H1 (cell line): ENCODE results near the gene NT5M. TPM values are rescaled to one million over a fixed set of nuclear protein-coding genes. Genes with fewer than 3 reads are reported as not detected.

Experiments used
- CTCF ChIA-PET: fragments of 300-600 bp; sonication (Branson Sonifier 250); formaldehyde crosslinking; loops from one replicate; lab custom pipeline; 2021; ENCODE audit not compliant: partially characterized antibody; lab: Charles Lee
- POLR2A ChIA-PET: fragments of 300-600 bp; sonication (Branson Sonifier 250); formaldehyde crosslinking; loops from one replicate; lab custom pipeline; 2021; ENCODE audit warnings: inconsistent platforms; ENCODE audit not compliant: partially characterized antibody; lab: Charles Lee
- DNase-seq, 2 experiments: peaks; one replicate each; pipeline versions ENCODE4 v3.0.0 to v3.0.0-alpha.2; 2010 to 2022; ENCODE audit warnings: low spot score in 2 of 2, low read depth in 1 of 2, mixed read lengths in 1 of 2
- FAIRE-seq: peaks from 2 replicates; lab custom pipeline; 2011; peaks lifted over from hg19 to GRCh38; lab: Jason Lieb, UNC
- H2AFZ ChIP-seq: 2 replicates; pipeline ENCODE4 v1.8.1; 2012; ENCODE audit warnings: low read length, inconsistent platforms
- H2AK5ac ChIP-seq: 2 replicates; pipeline ENCODE4 v1.6.1; 2013; ENCODE audit warnings: low read depth, low read length
- H2BK120ac ChIP-seq: replicated peaks from 2 replicates; pipeline ENCODE3; 2013; ENCODE audit warnings: low read depth, low read length, inconsistent platforms
- H2BK12ac ChIP-seq: 2 replicates; pipeline ENCODE4 v1.6.1; 2013; ENCODE audit warnings: low read depth, low read length
- H2BK15ac ChIP-seq: 2 replicates; pipeline ENCODE4 v1.6.1; 2013; ENCODE audit warnings: low read length
- H2BK20ac ChIP-seq: 2 replicates; pipeline ENCODE4 v1.6.1; 2013; ENCODE audit warnings: low read length
- H2BK5ac ChIP-seq: 2 replicates; pipeline ENCODE4 v1.6.1; 2013; ENCODE audit warnings: low read depth, low read length
- H3K14ac ChIP-seq: 2 replicates; pipeline ENCODE4 v1.6.1; 2013; ENCODE audit warnings: inconsistent platforms; ENCODE audit not compliant: insufficient read length
- H3K18ac ChIP-seq: 2 replicates; pipeline ENCODE4 v1.6.1; 2013; ENCODE audit warnings: low read length; ENCODE audit errors: extremely low read depth
- H3K23ac ChIP-seq: 2 replicates; pipeline ENCODE4 v1.6.1; 2013; ENCODE audit warnings: inconsistent platforms; ENCODE audit not compliant: insufficient read length
- H3K23me2 ChIP-seq: 2 replicates; pipeline ENCODE4 v1.6.1; 2013; ENCODE audit warnings: low read depth, low read length
- H3K27ac ChIP-seq: 2 replicates; pipeline ENCODE4 v1.6.1; 2011; ENCODE audit warnings: low read depth, low read length, inconsistent platforms
- H3K27me3 ChIP-seq, 4 experiments: replicated peaks in 1 of 4; 1 replicate in 1 of 4; 2 replicates in 3 of 4; pipeline versions ENCODE4 v1.6.1 to v1.8.1; 2011 to 2013; ENCODE audit warnings: low read length in 3 of 4, mild to moderate bottlenecking in 3 of 4, inconsistent platforms in 2 of 4, mixed read lengths in 2 of 4, moderate library complexity in 1 of 4; ENCODE audit not compliant: control insufficient read depth in 3 of 4, insufficient read depth in 3 of 4; ENCODE audit errors: extremely low read depth in 1 of 4
- H3K36me3 ChIP-seq, 4 experiments: 2 replicates each; pipeline versions ENCODE4 v1.6.1 to v1.8.1; 2011 to 2013; ENCODE audit warnings: mild to moderate bottlenecking in 4 of 4, low read length in 3 of 4, moderate library complexity in 2 of 4, control low read depth in 1 of 4, inconsistent platforms in 1 of 4; ENCODE audit not compliant: insufficient read depth in 4 of 4, control insufficient read depth in 2 of 4
- H3K4ac ChIP-seq: replicated peaks from 2 replicates; pipeline ENCODE3; 2013; ENCODE audit warnings: low read length, low read depth, mixed read lengths, inconsistent platforms; ENCODE audit not compliant: insufficient read length
- H3K4me1 ChIP-seq, 4 experiments: replicated peaks in 1 of 4; 1 replicate in 1 of 4; 2 replicates in 3 of 4; pipeline versions ENCODE4 v1.6.1 to v1.8.1; 2011 to 2013; ENCODE audit warnings: low read length in 3 of 4, inconsistent platforms in 2 of 4, mixed read lengths in 1 of 4; ENCODE audit not compliant: insufficient read depth in 4 of 4, control insufficient read depth in 3 of 4
- H3K4me2 ChIP-seq, 2 experiments: 2 replicates each; pipeline versions ENCODE4 v1.6.1 to v1.8.1; 2011 to 2013; ENCODE audit warnings: low read depth in 2 of 2, low read length in 2 of 2, control low read depth in 1 of 2, inconsistent platforms in 1 of 2, mild to moderate bottlenecking in 1 of 2; ENCODE audit not compliant: insufficient read depth in 1 of 2
- H3K4me3 ChIP-seq, 4 experiments: fragments of 200-600, 300-600 bp in 1 of 4; sonication (generic), shearing (Covaris generic), sonication (Bioruptor Twin) in 1 of 4; 2 replicates each; pipeline versions ENCODE4 v1.5.1 to v1.8.1; 2011 to 2016; ENCODE audit warnings: low read length in 4 of 4, low read depth in 3 of 4, control low read depth in 2 of 4, inconsistent platforms in 2 of 4, mild to moderate bottlenecking in 2 of 4, mixed read lengths in 1 of 4, moderate library complexity in 1 of 4; ENCODE audit not compliant: insufficient read depth in 2 of 4; ENCODE audit errors: extremely low read depth in 1 of 4
- H3K56ac ChIP-seq: replicated peaks from 2 replicates; pipeline ENCODE3; 2013; ENCODE audit warnings: low read depth, mild to moderate bottlenecking, mixed read lengths, low read length, inconsistent platforms; ENCODE audit not compliant: insufficient read length
- H3K79me1 ChIP-seq: 2 replicates; pipeline ENCODE4 v1.6.1; 2013; ENCODE audit warnings: low read depth, low read length, control low read depth
- H3K79me2 ChIP-seq, 2 experiments: 2 replicates each; pipeline versions ENCODE4 v1.6.1 to v1.8.1; 2012 to 2013; ENCODE audit warnings: low read length in 2 of 2, mild to moderate bottlenecking in 2 of 2, inconsistent platforms in 1 of 2; ENCODE audit not compliant: insufficient read depth in 2 of 2, control insufficient read depth in 1 of 2
- H3K9ac ChIP-seq, 4 experiments: replicated peaks in 1 of 4; 1 replicate in 1 of 4; 2 replicates in 3 of 4; pipeline versions ENCODE4 v1.6.1 to v1.8.1; 2011 to 2013; ENCODE audit warnings: low read depth in 3 of 4, low read length in 3 of 4, control low read depth in 2 of 4, mild to moderate bottlenecking in 2 of 4, moderate library complexity in 2 of 4, inconsistent platforms in 1 of 4; ENCODE audit errors: extremely low read depth in 1 of 4
- H3K9me3 ChIP-seq, 2 experiments: 2 replicates each; pipeline versions ENCODE4 v1.6.1 to v1.8.1; 2012 to 2013; ENCODE audit warnings: mild to moderate bottlenecking in 2 of 2, moderate library complexity in 2 of 2, control low read depth in 1 of 2, inconsistent platforms in 1 of 2, low read depth in 1 of 2, low read length in 1 of 2, mixed read lengths in 1 of 2; ENCODE audit not compliant: insufficient read depth in 2 of 2
- H4K20me1 ChIP-seq, 2 experiments: replicated peaks in 1 of 2; 2 replicates each; pipeline versions ENCODE3 to v1.8.1; 2011 to 2013; ENCODE audit warnings: inconsistent platforms in 2 of 2, low read length in 2 of 2, mild to moderate bottlenecking in 1 of 2; ENCODE audit not compliant: insufficient read depth in 2 of 2, control insufficient read depth in 1 of 2
- H4K5ac ChIP-seq: 2 replicates; pipeline ENCODE4 v1.6.1; 2013; ENCODE audit warnings: low read length, low read depth, mixed read lengths, inconsistent platforms; ENCODE audit not compliant: insufficient read length
- H4K8ac ChIP-seq: 2 replicates; pipeline ENCODE4 v1.8.0; 2013; ENCODE audit warnings: mild to moderate bottlenecking, moderate library complexity, low read length, inconsistent platforms; ENCODE audit not compliant: insufficient read depth; ENCODE audit errors: extremely low read depth
- H4K91ac ChIP-seq: replicated peaks from 2 replicates; pipeline ENCODE3; 2013; ENCODE audit warnings: low read length, mixed read lengths, inconsistent platforms; ENCODE audit not compliant: insufficient read length
- MAX ChIP-seq: IDR thresholded peaks from 2 replicates; pipeline ENCODE4 v1.6.1; 2012; ENCODE audit warnings: inconsistent platforms
- WGBS, 2 experiments: shearing (Covaris generic) in 1 of 2; methylation state at CpG; one replicate each; pipeline versions ENCODE4 v1.1.6 to v1.1.7; 2013 to 2015; ENCODE audit warnings: low lambda C conversion rate in 2 of 2, mixed read lengths in 2 of 2, inconsistent platforms in 1 of 2, low coverage in 1 of 2, missing lambda C conversion rate in 1 of 2; ENCODE audit not compliant: insufficient replicate concordance in 2 of 2, insufficient coverage in 1 of 2, insufficient read length in 1 of 2; ENCODE audit errors: extremely low coverage in 1 of 2, missing lambda C conversion rate in 1 of 2; 5-methylcytosine and 5-hydroxymethylcytosine counted together
- polyA plus RNA-seq, 7 experiments: library from polyadenylated mRNA; depleted of rRNA in 3 of 7; stranded (reverse) in 5 of 7; unstranded in 2 of 7; fragments of >200 nt in 5 of 7; fragments of 200-250 nt in 2 of 7; gene quantifications; 1 replicate in 5 of 7; 2 replicates in 1 of 7; 4 replicates in 1 of 7; pipeline versions ENCODE4 v1.2.1 to v1.2.3, GENCODE V29; 2011 to 2013; ENCODE audit warnings: missing spikeins in 2 of 7, mixed read lengths in 2 of 7
- total RNA-seq: library from RNA; stranded (reverse); fragmentation: NEBNext Ultra II Directional; extraction: Animal tissue kit (Norgen Biotek cat#: 25700); gene quantifications from 2 replicates; pipeline ENCODE4 v1.2.1, GENCODE V29; 2021

Gene NT5M
- total and polyA plus RNA-seq, 2 of the 8 experiments (the other 6 are each of a cell fraction or from before 2014, with no cell fraction given): 7.6 to 18.2 TPM

GRCh38 chr17:17361867-17362539, 58.8 kb downstream of the NT5M start:
- Histone ChIP-seq H3K79me2 (no peaks in the 10 kb centered on the region), H2BK120ac (no peak overlapping the region), H3K4me1 (0 out of 7 replicates have a peak, but pooled peaks cover 0 to 2% (median 0%) of the 10 kb centered on the region in 4 experiments), H4K8ac (no peak overlapping the region), H3K9ac (no peak overlapping the region), H3K18ac (no peak overlapping the region), H3K14ac (no peak overlapping the region), H3K27me3 (no peaks in the 10 kb centered on the region), H4K91ac (no peak overlapping the region), H3K4me2 (no peak overlapping the region), H2AFZ (no peak overlapping the region), H3K27ac (no peak overlapping the region), H3K4ac (no peak overlapping the region), H3K79me1 (no peaks in the 10 kb centered on the region), H3K36me3 (no peaks in the 10 kb centered on the region), H3K9me3 (no peaks in the 10 kb centered on the region), H2BK5ac (no peak overlapping the region), H2BK15ac (no peak overlapping the region), H3K23me2 (no peaks in the 10 kb centered on the region), H3K23ac (no peak overlapping the region), H4K5ac (no peak overlapping the region), H2BK12ac (no peak overlapping the region), H4K20me1 (no peaks in the 10 kb centered on the region), H3K4me3 (no peak overlapping the region), H2BK20ac (no peak overlapping the region), H3K56ac (no peak overlapping the region), H2AK5ac (no peak overlapping the region)
- no peak for TF ChIP-seq MAX
- DNase-seq (no peak), FAIRE-seq (no peak)
- POLR2A ChIA-PET: no interaction called here
- CTCF ChIA-PET: no interaction called here
- 86% methylated on average over 12 of the region's 12 CpGs; no CpG with 5 or more reads in 1 of the 2 experiments for WGBS, 2 experiments
